SK-N-SH (cell line): ENCODE measurements around the gene NCAM2. TPM values are rescaled to one million over a fixed set of nuclear protein-coding genes. Genes with fewer than 3 reads are reported as not detected.

Experiments used
- CTCF ChIA-PET: fragments of 300-600, 350-600 bp; formaldehyde crosslinking; extraction: SDS; loops from one replicate; lab custom pipeline; 2021; lab: Yijun Ruan, JAX
- POLR2A ChIA-PET: fragments of 350-600 bp; sonication (Branson Sonifier 250); formaldehyde crosslinking; extraction: SDS; loops from one replicate; lab custom pipeline; 2020; ENCODE audit warnings: antibody characterized with exemption, inconsistent platforms; lab: Yijun Ruan, JAX
- DNase-seq: peaks from one replicate; pipeline ENCODE4 v3.0.0; 2012
- H2AFZ ChIP-seq: fragments of 200-600 bp; sonication (generic); 2 replicates; pipeline ENCODE4 v1.8.1; 2016; ENCODE audit warnings: antibody characterized with exemption, mild to moderate bottlenecking, low read depth
- H3F3A ChIP-seq: fragments of 200-600 bp; sonication (generic); replicated peaks from 2 replicates; pipeline ENCODE3; 2016; ENCODE audit warnings: antibody characterized with exemption, mild to moderate bottlenecking; ENCODE audit not compliant: insufficient read depth
- H3K27ac ChIP-seq, 2 experiments: fragments of 200-500 bp in 1 of 2; fragments of 200-600 bp in 1 of 2; sonication (Bioruptor generic) in 1 of 2; sonication (generic), shearing (Covaris generic) in 1 of 2; 2 replicates each; pipeline versions ENCODE4 v1.5.1 to v1.6.1; 2014 to 2016; ENCODE audit warnings: low read depth in 2 of 2, inconsistent platforms in 1 of 2, low read length in 1 of 2, mild to moderate bottlenecking in 1 of 2, mixed read lengths in 1 of 2
- H3K27me3 ChIP-seq: fragments of 200-600 bp; sonication (generic), shearing (Covaris generic); 2 replicates; pipeline ENCODE4 v1.6.1; 2016; ENCODE audit warnings: mixed run types; ENCODE audit not compliant: insufficient read depth
- H3K36me3 ChIP-seq, 2 experiments: fragments of 200-500 bp in 1 of 2; fragments of 200-600 bp in 1 of 2; sonication (Bioruptor generic) in 1 of 2; sonication (generic) in 1 of 2; replicated peaks in 1 of 2; 2 replicates each; pipeline versions ENCODE3 to v1.5.1; 2014 to 2016; ENCODE audit warnings: low read length in 1 of 2, mild to moderate bottlenecking in 1 of 2; ENCODE audit not compliant: insufficient read depth in 2 of 2, control insufficient read depth in 1 of 2
- H3K4me1 ChIP-seq, 2 experiments: fragments of 200-500 bp in 1 of 2; fragments of 200-600 bp in 1 of 2; sonication (Bioruptor generic) in 1 of 2; sonication (generic), shearing (Covaris generic) in 1 of 2; 2 replicates each; pipeline versions ENCODE4 v1.5.1 to v1.6.1; 2014 to 2016; ENCODE audit warnings: low read depth in 1 of 2, low read length in 1 of 2, mixed run types in 1 of 2; ENCODE audit not compliant: insufficient read depth in 2 of 2, control insufficient read depth in 1 of 2
- H3K4me2 ChIP-seq: fragments of 200-600 bp; sonication (generic), shearing (Covaris generic); 2 replicates; pipeline ENCODE4 v1.6.1; 2017; ENCODE audit warnings: mixed run types
- H3K4me3 ChIP-seq, 2 experiments: fragments of 200-500 bp in 1 of 2; fragments of 200-600 bp in 1 of 2; sonication (Bioruptor generic) in 1 of 2; sonication (generic), shearing (Covaris generic) in 1 of 2; 2 replicates each; pipeline versions ENCODE4 v1.5.1 to v1.8.1; 2014 to 2016; ENCODE audit warnings: low read depth in 2 of 2, inconsistent platforms in 1 of 2, low read length in 1 of 2, mild to moderate bottlenecking in 1 of 2, mixed read lengths in 1 of 2, moderate library complexity in 1 of 2
- H3K79me2 ChIP-seq: fragments of 200-600 bp; sonication (generic); 2 replicates; pipeline ENCODE4 v1.8.1; 2017; ENCODE audit warnings: mild to moderate bottlenecking; ENCODE audit not compliant: insufficient read depth
- H3K9ac ChIP-seq: fragments of 200-600 bp; sonication (generic); 2 replicates; pipeline ENCODE4 v1.6.1; 2017; ENCODE audit warnings: mixed run types
- H3K9me2 ChIP-seq: fragments of 200-600 bp; sonication (generic); 2 replicates; pipeline ENCODE4 v1.6.1; 2017; ENCODE audit warnings: mixed run types
- H3K9me3 ChIP-seq: fragments of 200-600 bp; sonication (generic); 2 replicates; pipeline ENCODE4 v1.6.1; 2017; ENCODE audit warnings: mixed run types, mild to moderate bottlenecking, moderate library complexity
- H4K20me1 ChIP-seq: fragments of 200-600 bp; sonication (generic); 2 replicates; pipeline ENCODE4 v1.6.1; 2017; ENCODE audit warnings: mild to moderate bottlenecking, mixed run types; ENCODE audit not compliant: insufficient read depth
- ELF1 ChIP-seq: IDR thresholded peaks from 2 replicates; pipeline ENCODE4 v1.4.0; 2012
- EP300 ChIP-seq, 2 experiments: IDR thresholded peaks; 2 replicates each; pipeline versions ENCODE4 v1.4.0 to v1.6.1; 2012; ENCODE audit warnings: borderline replicate concordance in 1 of 2, low read depth in 1 of 2, low read length in 1 of 2
- FOSL2 ChIP-seq: IDR thresholded peaks from 2 replicates; pipeline ENCODE4 v1.4.0; 2012; ENCODE audit warnings: low read depth, mild to moderate bottlenecking, moderate library complexity, borderline replicate concordance
- FOXM1 ChIP-seq: IDR thresholded peaks from 2 replicates; pipeline ENCODE4 v1.4.0; 2012; ENCODE audit warnings: low read depth, mild to moderate bottlenecking
- GABPA ChIP-seq: IDR thresholded peaks from 2 replicates; pipeline ENCODE4 v1.4.0; 2012; ENCODE audit warnings: low read depth, mild to moderate bottlenecking
- GATA2 ChIP-seq: sonication (generic); formaldehyde crosslinking; IDR thresholded peaks from 2 replicates; pipeline ENCODE4 v1.5.0; 2020; ENCODE audit warnings: mild to moderate bottlenecking, missing genetic modification reagents
- JUND ChIP-seq: IDR thresholded peaks from 2 replicates; pipeline ENCODE4 v1.4.0; 2012
- MEF2A ChIP-seq: IDR thresholded peaks from 2 replicates; pipeline ENCODE4 v1.4.0; 2012; ENCODE audit warnings: low read depth, borderline replicate concordance
- MXI1 ChIP-seq: IDR thresholded peaks from 2 replicates; pipeline ENCODE4 v1.6.1; 2012; ENCODE audit warnings: mild to moderate bottlenecking, low read depth, low read length, improper control_type of control experiment
- NFIC ChIP-seq: IDR thresholded peaks from 2 replicates; pipeline ENCODE4 v1.4.0; 2012; ENCODE audit warnings: borderline replicate concordance
- NRF1 ChIP-seq: IDR thresholded peaks from 2 replicates; pipeline ENCODE4 v1.6.1; 2012; ENCODE audit warnings: low read depth, mild to moderate bottlenecking, low read length
- POLR2AphosphoS5 ChIP-seq: IDR thresholded peaks from 2 replicates; pipeline ENCODE4 v1.6.1; 2012; ENCODE audit warnings: low read depth, low read length
- RFX5 ChIP-seq: IDR thresholded peaks from 2 replicates; pipeline ENCODE4 v1.6.1; 2012; ENCODE audit warnings: mild to moderate bottlenecking, improper control_type of control experiment, low read length
- RXRA ChIP-seq: IDR thresholded peaks from 2 replicates; pipeline ENCODE4 v1.4.0; 2012; ENCODE audit warnings: low read depth, mild to moderate bottlenecking, borderline replicate concordance
- SIN3A ChIP-seq: IDR thresholded peaks from 2 replicates; pipeline ENCODE4 v1.6.1; 2012; ENCODE audit warnings: low read depth, mild to moderate bottlenecking, low read length, moderate library complexity, borderline replicate concordance
- SMC3 ChIP-seq: IDR thresholded peaks from 2 replicates; pipeline ENCODE4 v1.6.1; 2012; ENCODE audit warnings: low read depth, low read length, improper control_type of control experiment
- TAF1 ChIP-seq: IDR thresholded peaks from 2 replicates; pipeline ENCODE4 v1.6.1; 2012; ENCODE audit warnings: low read depth, mild to moderate bottlenecking, low read length, moderate library complexity, borderline replicate concordance
- TCF12 ChIP-seq: IDR thresholded peaks from 2 replicates; pipeline ENCODE4 v1.4.0; 2012
- TEAD4 ChIP-seq: IDR thresholded peaks from 2 replicates; pipeline ENCODE4 v1.4.0; 2012; ENCODE audit warnings: mild to moderate bottlenecking, borderline replicate concordance; ENCODE audit not compliant: insufficient read depth
- YY1 ChIP-seq: IDR thresholded peaks from 2 replicates; pipeline ENCODE4 v1.4.0; 2012; ENCODE audit warnings: low read depth, mild to moderate bottlenecking
- WGBS: methylation state at CpG from one replicate; pipeline ENCODE4 v1.1.6; 2017; ENCODE audit warnings: low lambda C conversion rate; 5-methylcytosine and 5-hydroxymethylcytosine counted together
- polyA plus RNA-seq, 3 experiments: library from polyadenylated mRNA; depleted of rRNA; stranded (reverse); fragments of >200 nt; gene quantifications; 2 replicates each; pipeline ENCODE4 v1.2.3, GENCODE V29; 2012
- TF ChIP-seq, protein P1 (sequence below): fragments of 150-350 bp; IDR thresholded peaks from 2 replicates; pipeline ENCODE4 v1.6.1; 2016; ENCODE audit warnings: mild to moderate bottlenecking, low read depth, low read length
- TF ChIP-seq, protein P2 (sequence below): IDR thresholded peaks from 2 replicates; pipeline ENCODE4 v1.4.0; 2012; ENCODE audit warnings: low read depth, borderline replicate concordance
- TF ChIP-seq, protein P3 (sequence below): fragments of 150-350 bp; IDR thresholded peaks from 2 replicates; pipeline ENCODE4 v1.6.1; 2017; ENCODE audit warnings: antibody characterized with exemption, low read length, low read depth, borderline replicate concordance
- TF ChIP-seq, protein P4 (sequence below): IDR thresholded peaks from 2 replicates; pipeline ENCODE4 v1.4.0; 2012; ENCODE audit warnings: low read depth, borderline replicate concordance

The NCAM2 gene
- polyA plus RNA-seq, 1 of the 3 experiments (the other 2 are of a cell fraction), result 2.1 TPM

DNA sequence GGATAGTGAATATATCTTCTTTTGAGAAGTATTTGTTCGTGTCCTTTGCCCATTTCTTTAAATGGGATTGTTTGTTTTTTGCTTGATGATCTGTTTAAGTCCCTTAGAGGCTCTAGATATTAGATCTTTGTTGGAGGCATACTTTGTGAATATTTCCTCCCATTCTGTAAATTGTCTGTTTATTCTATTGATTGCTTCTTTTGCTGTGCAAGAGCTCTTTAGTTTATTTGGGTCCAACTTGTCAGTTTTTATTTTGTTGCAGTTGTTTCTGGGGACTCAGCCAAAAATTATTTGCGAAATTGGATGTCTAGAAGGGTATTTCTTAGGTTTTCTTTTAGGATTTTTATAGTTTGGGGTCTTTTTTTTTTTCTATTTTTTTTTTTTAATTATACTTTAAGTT is 302.8 kb downstream of the NCAM2 start:
- 35% methylated on average over 2 of the region's 2 CpGs for WGBS
- Histone ChIP-seq H3K4me3 (no peak overlapping the region), H3K36me3 (no peaks in the 10 kb centered on the region), H3K4me2 (no peak overlapping the region), H3K9me3 (no peaks in the 10 kb centered on the region), H3K27me3 (no peaks in the 10 kb centered on the region), H3K9me2 (no peaks in the 10 kb centered on the region), H3K27ac (no peak overlapping the region), H3F3A (no peaks in the 10 kb centered on the region), H3K4me1 (no peaks in the 10 kb centered on the region), H2AFZ (no peak overlapping the region), H4K20me1 (no peaks in the 10 kb centered on the region), H3K79me2 (no peaks in the 10 kb centered on the region), H3K9ac (no peak overlapping the region)
- POLR2A ChIA-PET, result no interaction called here
- DNase-seq, result no peak
- CTCF ChIA-PET, result no interaction called here
- TF ChIP-seq, protein P1, sequence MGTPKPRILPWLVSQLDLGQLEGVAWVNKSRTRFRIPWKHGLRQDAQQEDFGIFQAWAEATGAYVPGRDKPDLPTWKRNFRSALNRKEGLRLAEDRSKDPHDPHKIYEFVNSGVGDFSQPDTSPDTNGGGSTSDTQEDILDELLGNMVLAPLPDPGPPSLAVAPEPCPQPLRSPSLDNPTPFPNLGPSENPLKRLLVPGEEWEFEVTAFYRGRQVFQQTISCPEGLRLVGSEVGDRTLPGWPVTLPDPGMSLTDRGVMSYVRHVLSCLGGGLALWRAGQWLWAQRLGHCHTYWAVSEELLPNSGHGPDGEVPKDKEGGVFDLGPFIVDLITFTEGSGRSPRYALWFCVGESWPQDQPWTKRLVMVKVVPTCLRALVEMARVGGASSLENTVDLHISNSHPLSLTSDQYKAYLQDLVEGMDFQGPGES, result no peak
- TF ChIP-seq SIN3A, result no peak
- no peak for TF ChIP-seq NRF1
- TF ChIP-seq JUND, result no peak
- no peak for TF ChIP-seq TCF12
- TF ChIP-seq ELF1, result no peak
- no peak for TF ChIP-seq FOXM1
- TF ChIP-seq TEAD4, result no peak
- TF ChIP-seq SMC3, result no peak
- no peak for TF ChIP-seq NFIC
- TF ChIP-seq TAF1, result no peak
- no peak for TF ChIP-seq RFX5

DNA sequence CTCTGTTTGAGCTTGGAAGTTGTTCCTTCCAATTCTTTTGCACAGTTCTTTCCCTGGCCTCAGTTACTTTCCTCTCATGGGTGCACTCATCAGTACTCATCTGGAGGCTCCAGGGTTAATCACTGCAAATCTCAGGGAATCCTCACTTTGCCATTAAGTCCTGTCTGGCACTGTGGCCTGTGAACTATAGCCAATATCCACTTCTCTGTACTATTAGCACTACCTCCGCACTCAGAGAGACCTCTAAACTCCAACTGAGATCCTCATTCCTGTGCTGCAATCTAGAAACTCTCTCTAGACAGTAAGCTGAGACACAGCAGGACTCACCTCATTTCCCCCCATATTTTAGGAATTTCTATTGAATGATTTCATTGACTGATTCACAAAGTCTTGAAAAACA is 311.3 kb downstream of the NCAM2 start:
- ChIA-PET CTCF (interaction anchor here (0.8 kb wide), 2 partner anchors 13 to 16 kb away, joined by 4 read pairs; no protein-coding TSS in a partner anchor), POLR2A (no interaction called here)
- Histone ChIP-seq H2AFZ (no peak overlapping the region), H3K4me2 (no peak overlapping the region), H3K36me3 (no peaks in the 10 kb centered on the region), H3K9me3 (no peaks in the 10 kb centered on the region), H3K4me1 (peaks cover 0 to 2% of the 10 kb centered on the region in 2 experiments; a peak in 2 of 4 replicates), H3K9me2 (no peaks in the 10 kb centered on the region), H3K27ac (no peak overlapping the region; a peak in 1 of 4 replicates), H3K9ac (no peak overlapping the region), H4K20me1 (no peaks in the 10 kb centered on the region), H3K27me3 (no peaks in the 10 kb centered on the region), H3K79me2 (no peaks in the 10 kb centered on the region), H3F3A (no peaks in the 10 kb centered on the region), H3K4me3 (no peak overlapping the region)
- TF ChIP-seq MEF2A (no peak), YY1 (no peak), SIN3A (no peak), RXRA (no peak), MXI1 (no peak), TAF1 (no peak), POLR2AphosphoS5 (no peak), NRF1 (no peak), GATA2 (CRISPR knock-in tag) (no peak), FOSL2 (no peak), GABPA (no peak), TEAD4 (no peak), SMC3 (no peak), EP300 (IDR thresholded peaks at IDR 0.05; ENCODE audit: borderline replicate concordance in 1 of 2, low read depth in 1 of 2, low read length in 1 of 2) (no peak)
- TF ChIP-seq, protein P2, sequence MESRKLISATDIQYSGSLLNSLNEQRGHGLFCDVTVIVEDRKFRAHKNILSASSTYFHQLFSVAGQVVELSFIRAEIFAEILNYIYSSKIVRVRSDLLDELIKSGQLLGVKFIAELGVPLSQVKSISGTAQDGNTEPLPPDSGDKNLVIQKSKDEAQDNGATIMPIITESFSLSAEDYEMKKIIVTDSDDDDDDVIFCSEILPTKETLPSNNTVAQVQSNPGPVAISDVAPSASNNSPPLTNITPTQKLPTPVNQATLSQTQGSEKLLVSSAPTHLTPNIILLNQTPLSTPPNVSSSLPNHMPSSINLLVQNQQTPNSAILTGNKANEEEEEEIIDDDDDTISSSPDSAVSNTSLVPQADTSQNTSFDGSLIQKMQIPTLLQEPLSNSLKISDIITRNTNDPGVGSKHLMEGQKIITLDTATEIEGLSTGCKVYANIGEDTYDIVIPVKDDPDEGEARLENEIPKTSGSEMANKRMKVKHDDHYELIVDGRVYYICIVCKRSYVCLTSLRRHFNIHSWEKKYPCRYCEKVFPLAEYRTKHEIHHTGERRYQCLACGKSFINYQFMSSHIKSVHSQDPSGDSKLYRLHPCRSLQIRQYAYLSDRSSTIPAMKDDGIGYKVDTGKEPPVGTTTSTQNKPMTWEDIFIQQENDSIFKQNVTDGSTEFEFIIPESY, result no peak
- TF ChIP-seq, protein P3, sequence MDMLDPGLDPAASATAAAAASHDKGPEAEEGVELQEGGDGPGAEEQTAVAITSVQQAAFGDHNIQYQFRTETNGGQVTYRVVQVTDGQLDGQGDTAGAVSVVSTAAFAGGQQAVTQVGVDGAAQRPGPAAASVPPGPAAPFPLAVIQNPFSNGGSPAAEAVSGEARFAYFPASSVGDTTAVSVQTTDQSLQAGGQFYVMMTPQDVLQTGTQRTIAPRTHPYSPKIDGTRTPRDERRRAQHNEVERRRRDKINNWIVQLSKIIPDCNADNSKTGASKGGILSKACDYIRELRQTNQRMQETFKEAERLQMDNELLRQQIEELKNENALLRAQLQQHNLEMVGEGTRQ, result no peak
- TF ChIP-seq, protein P4, sequence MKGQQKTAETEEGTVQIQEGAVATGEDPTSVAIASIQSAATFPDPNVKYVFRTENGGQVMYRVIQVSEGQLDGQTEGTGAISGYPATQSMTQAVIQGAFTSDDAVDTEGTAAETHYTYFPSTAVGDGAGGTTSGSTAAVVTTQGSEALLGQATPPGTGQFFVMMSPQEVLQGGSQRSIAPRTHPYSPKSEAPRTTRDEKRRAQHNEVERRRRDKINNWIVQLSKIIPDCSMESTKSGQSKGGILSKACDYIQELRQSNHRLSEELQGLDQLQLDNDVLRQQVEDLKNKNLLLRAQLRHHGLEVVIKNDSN, result no peak
- 80% methylated on average over 1 of the region's 1 CpG for WGBS
- DNase-seq, result no peak
